Gastroesophageal sphincter (tissue), 4 donors: ENCODE measurements around the gene ARL13B. TPM values are rescaled to one million over a fixed set of nuclear protein-coding genes. Genes with fewer than 3 reads are reported as not detected.

Source experiments
- ATAC-seq: fragments of 150-250 bp; one replicate; pipeline ENCODE4 v1.9.1; 2016; ENCODE audit warnings: mild to moderate bottlenecking, moderate library complexity
- H3K27ac ChIP-seq, 4 donors: fragments of 200-600 bp; sonication (generic) in 3 of 4; 1 replicate in 3 of 4; 2 replicates in 1 of 4; pipeline ENCODE4 v1.5.1; 2016 to 2019
- H3K27me3 ChIP-seq: fragments of 200-600 bp; sonication (generic); one replicate; pipeline ENCODE4 v1.5.1; 2019
- H3K36me3 ChIP-seq, 2 donors: fragments of 200-600 bp; sonication (generic); one replicate each; pipeline ENCODE4 v1.5.1; 2019; ENCODE audit warnings: control low read depth in 1 of 2
- H3K4me1 ChIP-seq, 3 donors: fragments of 200-600 bp; sonication (generic); 1 replicate in 2 of 3; 2 replicates in 1 of 3; pipeline ENCODE4 v1.5.1; 2016 to 2019; ENCODE audit warnings: control low read depth in 2 of 3
- H3K4me3 ChIP-seq, 2 donors: fragments of 200-600 bp; sonication (generic); one replicate each; pipeline ENCODE4 v1.5.1; 2019; ENCODE audit warnings: mild to moderate bottlenecking in 1 of 2, moderate library complexity in 1 of 2
- H3K9me3 ChIP-seq, 3 donors: fragments of 200-600 bp; sonication (generic); one replicate each; pipeline ENCODE4 v1.5.1; 2017 to 2019; ENCODE audit warnings: control low read depth in 2 of 3
- CTCF ChIP-seq, 4 experiments: fragments of 200-600 bp in 2 of 4; fragments of 450-650 bp in 2 of 4; sonication (generic) in 1 of 4; IDR thresholded peaks; one replicate each; pipeline ENCODE4 v1.5.1; 2017 to 2019; ENCODE audit warnings: antibody characterized with exemption in 4 of 4, mild to moderate bottlenecking in 2 of 4, moderate library complexity in 2 of 4
- EP300 ChIP-seq: sonication (generic); formaldehyde crosslinking; IDR thresholded peaks from one replicate; pipeline ENCODE4 v1.6.1; 2017; ENCODE audit warnings: antibody characterized with exemption, mild to moderate bottlenecking
- POLR2A ChIP-seq, 2 donors: fragments of 450-650 bp; IDR thresholded peaks; one replicate each; pipeline ENCODE4 v1.6.1; 2017; ENCODE audit warnings: antibody characterized with exemption in 2 of 2, mild to moderate bottlenecking in 2 of 2, moderate library complexity in 1 of 2
- POLR2AphosphoS5 ChIP-seq: sonication (generic); formaldehyde crosslinking; IDR thresholded peaks from one replicate; pipeline ENCODE4 v1.6.1; 2017; ENCODE audit warnings: antibody characterized with exemption
- WGBS, 2 donors: methylation state at CpG; one replicate each; pipeline ENCODE4 v1.1.5; 2018; ENCODE audit warnings: low coverage in 1 of 2; 5-methylcytosine and 5-hydroxymethylcytosine counted together
- total RNA-seq, 4 donors: library from RNA; depleted of rRNA; stranded (reverse); fragments of >200 nt; gene quantifications; one replicate each; pipeline ENCODE4 v1.1.0, GENCODE V29; 2016

Gene ARL13B
- total RNA-seq, 4 donors from 2014 or later = 10.8 to 22.5 (median 15.3) TPM

- no peak for ATAC-seq
- TF ChIP-seq POLR2AphosphoS5 (no peak), CTCF (IDR thresholded peaks at IDR 0.05) (no peak), EP300 (no peak), POLR2A (IDR thresholded peaks at IDR 0.05) (no peak)
- H3K27me3 ChIP-seq = no peaks in the 10 kb centered on the region
- WGBS, 2 donors = 85 to 94% methylated on average over 2 to 3 of the region's 3 CpGs
- no peak overlapping the region for H3K27ac ChIP-seq
- H3K4me1 ChIP-seq = no peaks in the 10 kb centered on the region
- H3K36me3 ChIP-seq = peaks cover 0 to 14% of the 10 kb centered on the region in 2 donors
- H3K4me3 ChIP-seq = no peak overlapping the region
- H3K9me3 ChIP-seq = no peaks in the 10 kb centered on the region
These were observed 14.1 kb downstream of the ARL13B start for GRCh38 chr3:93994056-93994455.

DNA sequence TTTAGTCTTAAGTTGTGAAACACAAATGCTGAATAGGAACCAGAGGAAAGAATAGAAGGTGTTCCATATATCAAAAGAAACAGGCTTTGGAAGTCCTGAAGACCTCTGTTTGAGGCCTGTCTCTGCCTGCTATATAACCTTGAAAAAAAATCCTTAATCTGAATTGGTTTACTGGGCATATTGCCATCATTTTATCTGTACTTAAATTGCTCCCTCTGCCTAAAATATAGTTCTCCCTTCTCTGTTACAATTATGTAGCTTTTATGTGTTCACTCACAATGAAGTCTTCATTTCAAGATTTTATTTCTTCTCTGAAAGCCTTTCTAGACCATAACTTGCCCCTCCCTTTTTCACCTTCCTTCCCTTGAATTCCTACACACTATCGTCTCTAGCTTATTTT, 21.2 kb downstream of the ARL13B start:
- Histone ChIP-seq H3K4me3 (no peak overlapping the region), H3K4me1 (peaks cover 0 to 23% (median 0%) of the 10 kb centered on the region in 3 donors), H3K36me3 (peaks cover 0 to 14% of the 10 kb centered on the region in 2 donors), H3K9me3 (no peaks in the 10 kb centered on the region), H3K27ac (no peak overlapping the region), H3K27me3 (no peaks in the 10 kb centered on the region)
- WGBS, 2 donors = 65 to 78% methylated on average over 1 of the region's 1 CpG
- ATAC-seq = no peak
- no peak for TF ChIP-seq EP300
- TF ChIP-seq CTCF (IDR thresholded peaks at IDR 0.05) = no peak
- no peak for TF ChIP-seq POLR2AphosphoS5
- no peak for TF ChIP-seq POLR2A (IDR thresholded peaks at IDR 0.05)

GRCh38 chr3:94001827-94002495, 22.0 kb downstream of the ARL13B start:
- Histone ChIP-seq H3K9me3 (no peaks in the 10 kb centered on the region), H3K4me3 (no peak overlapping the region), H3K36me3 (peaks cover 0 to 8% of the 10 kb centered on the region in 2 donors), H3K27ac (peak overlapping the region in 1 of 4 donors; percentile 20), H3K27me3 (no peaks in the 10 kb centered on the region), H3K4me1 (peaks cover 0 to 28% (median 0%) of the 10 kb centered on the region in 3 donors)
- TF ChIP-seq POLR2AphosphoS5 (no peak), POLR2A (IDR thresholded peaks at IDR 0.05) (no peak), CTCF (IDR thresholded peaks at IDR 0.05) (no peak), EP300 (no peak)
- 64 to 75% methylated on average over 3 of the region's 3 CpGs for WGBS, 2 donors
- ATAC-seq = no peak

- Histone ChIP-seq H3K36me3 (no peaks in the 10 kb centered on the region), H3K4me1 (peaks cover 0 to 42% (median 0%) of the 10 kb centered on the region in 3 donors), H3K9me3 (no peaks in the 10 kb centered on the region), H3K27ac (no peak overlapping the region), H3K27me3 (no peaks in the 10 kb centered on the region), H3K4me3 (peak overlapping the region; percentile 28 to 46)
- TF ChIP-seq POLR2AphosphoS5 (peak; percentile 24), POLR2A (IDR thresholded peaks at IDR 0.05) (no peak), EP300 (no peak), CTCF (IDR thresholded peaks at IDR 0.05) (peak; percentile 59 to 80 (median 70))
- ATAC-seq = peak; percentile 70
- 0% methylated on average over 4 of the region's 4 CpGs for WGBS, 2 donors
These were observed 24.5 kb downstream of the ARL13B start for GRCh38 chr3:94004301-94004910.

- H3K27ac ChIP-seq = peak overlapping the region in 2 of 4 donors; percentile 5 to 40
- TF ChIP-seq EP300 = no peak
- no peak for TF ChIP-seq POLR2AphosphoS5
- no peak for TF ChIP-seq POLR2A (IDR thresholded peaks at IDR 0.05)
- no peak for TF ChIP-seq CTCF (IDR thresholded peaks at IDR 0.05)
- ATAC-seq = no peak
These were observed 28.3 kb downstream of the ARL13B start for GRCh38 chr3:94008253-94008652.

More at GRCh38 chr3:94008253-94008652, 28.3 kb downstream of the ARL13B start:
- Histone ChIP-seq H3K9me3 (no peaks in the 10 kb centered on the region), H3K36me3 (no peaks in the 10 kb centered on the region), H3K27me3 (no peaks in the 10 kb centered on the region), H3K4me3 (no peak overlapping the region), H3K4me1 (peaks cover 0 to 37% (median 0%) of the 10 kb centered on the region in 3 donors)
- 21 to 34% methylated on average over 2 of the region's 2 CpGs for WGBS, 2 donors
